Thoracic aorta (tissue), 2 donors: Measurements from ENCODE around the gene SRSF4. TPM values are rescaled to one million over a fixed set of nuclear protein-coding genes. Genes with fewer than 3 reads are reported as not detected.

Source experiments
- ATAC-seq: fragments of 150-250 bp; one replicate; pipeline ENCODE4 v1.8.0; 2017; ENCODE audit warnings: low read depth; ENCODE audit not compliant: insufficient number of reproducible peaks, low FRiP score
- DNase-seq: peaks from one replicate; pipeline ENCODE4 v3.0.0-alpha.2; 2020; ENCODE audit warnings: low spot score
- H3K27ac ChIP-seq, 2 donors: fragments of 200-600 bp; sonication (generic); 1 replicate in 1 of 2; 2 replicates in 1 of 2; pipeline ENCODE4 v1.5.1; 2016; ENCODE audit warnings: mild to moderate bottlenecking in 2 of 2, moderate library complexity in 2 of 2
- H3K27me3 ChIP-seq: fragments of 200-600 bp; sonication (generic); replicated peaks from 2 replicates; pipeline ENCODE4 v1.6.0; 2016; ENCODE audit warnings: mild to moderate bottlenecking; ENCODE audit not compliant: insufficient read depth
- H3K36me3 ChIP-seq: fragments of 200-600 bp; sonication (generic); one replicate; pipeline ENCODE4 v1.5.1; 2016
- H3K4me1 ChIP-seq, 2 donors: fragments of 200-600 bp; sonication (generic); 1 replicate in 1 of 2; 2 replicates in 1 of 2; pipeline versions ENCODE4 v1.5.1 to v1.6.0; 2016; ENCODE audit warnings: low read depth in 2 of 2, mild to moderate bottlenecking in 1 of 2; ENCODE audit not compliant: control insufficient read depth in 1 of 2
- H3K4me3 ChIP-seq: fragments of 200-600 bp; sonication (generic); 2 replicates; pipeline ENCODE4 v1.5.1; 2016; ENCODE audit warnings: mild to moderate bottlenecking
- H3K9me3 ChIP-seq: fragments of 200-600 bp; sonication (generic); 2 replicates; pipeline ENCODE4 v1.5.1; 2016
- CTCF ChIP-seq: fragments of 200-600 bp; sonication (generic); IDR thresholded peaks from one replicate; pipeline ENCODE4 v1.5.1; 2019; ENCODE audit warnings: antibody characterized with exemption
- total RNA-seq, 2 donors: library from RNA; depleted of rRNA; stranded (reverse); fragments of >200 nt; gene quantifications; one replicate each; pipeline versions ENCODE4 v1.1.0 to v1.2.3, GENCODE V29; 2016

The SRSF4 gene
- total RNA-seq, 2 donors from 2014 or later = 52.5 to 96.4 TPM

- no peak for TF ChIP-seq CTCF
- no peak for ATAC-seq
- no peak overlapping the region for H3K4me3 ChIP-seq
- peaks cover 15% of the 10 kb centered on the region for H3K36me3 ChIP-seq
- H3K4me1 ChIP-seq = no peaks in the 10 kb centered on the region
- H3K9me3 ChIP-seq = no peaks in the 10 kb centered on the region
- no peak for DNase-seq
- H3K27me3 ChIP-seq = no peaks in the 10 kb centered on the region
- H3K27ac ChIP-seq = no peak overlapping the region
These were observed 12.3 kb upstream of the SRSF4 start for GRCh38 chr1:29193879-29194455.

- no peak overlapping the region for H3K4me3 ChIP-seq
- H3K36me3 ChIP-seq = peaks cover 5% of the 10 kb centered on the region
- TF ChIP-seq CTCF = no peak
- H3K9me3 ChIP-seq = no peaks in the 10 kb centered on the region
- DNase-seq = no peak
- H3K4me1 ChIP-seq = no peaks in the 10 kb centered on the region
- no peaks in the 10 kb centered on the region for H3K27me3 ChIP-seq
- no peak overlapping the region for H3K27ac ChIP-seq
- ATAC-seq = no peak
These were observed 9.0 kb upstream of the SRSF4 start for GRCh38 chr1:29190718-29191117.

GRCh38 chr1:29186707-29187106, 5.0 kb upstream of the SRSF4 start:
- H3K4me3 ChIP-seq = no peak overlapping the region
- DNase-seq (no peak), ATAC-seq (no peak)
- TF ChIP-seq CTCF = no peak
- no peaks in the 10 kb centered on the region for H3K36me3 ChIP-seq
- H3K27me3 ChIP-seq = no peaks in the 10 kb centered on the region
- no peak overlapping the region for H3K27ac ChIP-seq
- no peaks in the 10 kb centered on the region for H3K9me3 ChIP-seq
- peaks cover 0 to 8% of the 10 kb centered on the region in 2 donors for H3K4me1 ChIP-seq

- DNase-seq (no peak), ATAC-seq (no peak)
- H3K36me3 ChIP-seq = no peaks in the 10 kb centered on the region
- H3K27ac ChIP-seq = no peak overlapping the region
- peaks cover 0 to 8% of the 10 kb centered on the region in 2 donors for H3K4me1 ChIP-seq
- no peak for TF ChIP-seq CTCF
- no peaks in the 10 kb centered on the region for H3K27me3 ChIP-seq
- H3K9me3 ChIP-seq = no peaks in the 10 kb centered on the region
- no peak overlapping the region for H3K4me3 ChIP-seq
These were observed 4.6 kb upstream of the SRSF4 start for GRCh38 chr1:29186252-29186651.

GRCh38 chr1:29183287-29183686, 1.6 kb upstream of the SRSF4 start:
- ATAC-seq = no peak
- no peaks in the 10 kb centered on the region for H3K9me3 ChIP-seq

More at GRCh38 chr1:29183287-29183686, 1.6 kb upstream of the SRSF4 start:
- Histone ChIP-seq H3K27ac (no peak overlapping the region), H3K27me3 (no peaks in the 10 kb centered on the region), H3K36me3 (peaks cover 5% of the 10 kb centered on the region), H3K4me1 (peaks cover 19 to 33% of the 10 kb centered on the region in 2 donors), H3K4me3 (no peak overlapping the region)
- no peak for DNase-seq
- no peak for TF ChIP-seq CTCF
